ENCODE results near the gene MAPK8IP3. TPM values are rescaled to one million over a fixed set of nuclear protein-coding genes. Genes with fewer than 3 reads are reported as not detected.

The MAPK8IP3 gene
- total RNA-seq, 1 donor from 2014 or later: 201 TPM

DNA sequence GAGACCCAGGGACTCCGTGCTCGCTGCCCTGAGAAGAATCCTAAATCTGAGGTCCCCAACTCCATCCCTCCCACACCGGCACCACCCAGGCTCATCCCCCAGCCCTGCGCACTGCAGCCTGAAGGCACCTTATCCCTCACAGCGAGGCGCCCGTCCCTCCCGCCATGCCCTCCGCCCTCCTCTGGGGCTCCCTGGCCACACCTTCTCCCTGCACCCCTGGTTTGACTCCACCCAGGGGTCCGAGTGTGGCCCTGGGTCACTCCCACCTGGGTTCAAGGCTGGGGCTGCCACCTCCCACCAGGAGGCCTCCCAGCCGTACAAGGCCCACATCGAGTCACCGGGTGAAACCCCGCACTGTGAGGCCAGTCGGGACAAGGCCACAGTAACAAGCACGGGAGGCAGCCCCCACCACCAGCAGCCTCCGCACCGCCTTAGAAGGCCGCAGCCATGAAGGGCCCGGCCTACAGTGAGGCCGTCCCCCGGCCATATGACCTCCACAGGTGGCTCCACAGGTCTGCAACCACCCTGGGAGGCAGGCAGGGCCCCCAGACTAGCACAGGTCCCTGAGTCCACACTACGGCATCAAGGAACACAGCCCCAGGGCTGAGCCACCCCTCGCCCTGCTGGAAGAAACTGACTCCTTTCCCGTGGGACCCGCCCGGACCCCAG is 112.3 kb downstream of the MAPK8IP3 start:
- Mint-ChIP-seq H3K4me1 (no peaks in the 10 kb centered on the region), H3K36me3 (ENCODE audit: low read depth) (peaks cover 43% of the 10 kb centered on the region), H3K27ac (no peak overlapping the region), H3K27me3 (no peaks in the 10 kb centered on the region), H3K9me3 (no peaks in the 10 kb centered on the region), H3K4me3 (no peak overlapping the region)
- ATAC-seq (ENCODE audit: low read depth) (no peak), DNase-seq (no peak)
- TF ChIP-seq, protein P1, sequence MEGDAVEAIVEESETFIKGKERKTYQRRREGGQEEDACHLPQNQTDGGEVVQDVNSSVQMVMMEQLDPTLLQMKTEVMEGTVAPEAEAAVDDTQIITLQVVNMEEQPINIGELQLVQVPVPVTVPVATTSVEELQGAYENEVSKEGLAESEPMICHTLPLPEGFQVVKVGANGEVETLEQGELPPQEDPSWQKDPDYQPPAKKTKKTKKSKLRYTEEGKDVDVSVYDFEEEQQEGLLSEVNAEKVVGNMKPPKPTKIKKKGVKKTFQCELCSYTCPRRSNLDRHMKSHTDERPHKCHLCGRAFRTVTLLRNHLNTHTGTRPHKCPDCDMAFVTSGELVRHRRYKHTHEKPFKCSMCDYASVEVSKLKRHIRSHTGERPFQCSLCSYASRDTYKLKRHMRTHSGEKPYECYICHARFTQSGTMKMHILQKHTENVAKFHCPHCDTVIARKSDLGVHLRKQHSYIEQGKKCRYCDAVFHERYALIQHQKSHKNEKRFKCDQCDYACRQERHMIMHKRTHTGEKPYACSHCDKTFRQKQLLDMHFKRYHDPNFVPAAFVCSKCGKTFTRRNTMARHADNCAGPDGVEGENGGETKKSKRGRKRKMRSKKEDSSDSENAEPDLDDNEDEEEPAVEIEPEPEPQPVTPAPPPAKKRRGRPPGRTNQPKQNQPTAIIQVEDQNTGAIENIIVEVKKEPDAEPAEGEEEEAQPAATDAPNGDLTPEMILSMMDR (IDR thresholded peaks at IDR 0.05): no peak
- POLR2A ChIA-PET: no interaction called here
- intact Hi-C loops (cut with micrococcal nuclease): no loop called here
- CTCF ChIA-PET: no interaction called here

DNA sequence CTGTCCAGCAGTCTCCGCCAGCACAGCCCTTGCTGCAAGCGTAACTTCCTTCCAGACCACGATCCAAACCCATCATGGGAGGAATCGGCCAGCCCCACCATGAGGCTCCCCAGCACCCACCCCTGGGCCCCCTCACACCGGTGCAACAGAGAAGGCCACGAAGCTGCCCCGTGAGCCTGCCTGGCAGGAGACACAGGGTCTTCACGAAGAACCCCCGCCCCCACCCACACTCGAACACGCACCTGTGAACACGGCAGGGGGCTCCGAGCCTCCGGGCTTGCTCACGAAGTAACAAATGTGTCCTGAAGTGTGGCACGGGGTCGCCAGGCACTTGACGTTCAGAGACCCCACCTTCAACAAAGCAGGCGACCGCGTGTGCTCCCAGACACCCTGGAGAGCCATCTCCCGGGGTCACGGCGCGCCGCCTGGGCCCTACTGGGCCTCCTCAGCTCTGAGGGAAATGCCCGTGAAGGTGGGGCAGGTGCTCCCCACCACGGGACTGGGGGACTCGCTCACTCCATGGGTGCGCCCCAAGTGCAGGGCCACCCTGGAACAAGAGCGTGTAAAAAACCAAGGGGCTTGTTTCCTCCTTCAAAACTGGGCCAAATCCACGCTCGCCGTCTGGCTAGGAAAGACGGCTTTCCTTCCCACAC is 113.0 kb downstream of the MAPK8IP3 start:
- intact Hi-C loops (cut with micrococcal nuclease): no loop called here
- no peaks in the 10 kb centered on the region for H3K27me3 Mint-ChIP-seq
- POLR2A ChIA-PET: no interaction called here
- H3K4me3 Mint-ChIP-seq: no peak overlapping the region
- peaks cover 3% of the 10 kb centered on the region for H3K4me1 Mint-ChIP-seq
- peaks cover 37% of the 10 kb centered on the region for H3K36me3 Mint-ChIP-seq (ENCODE audit: low read depth)
- CTCF ChIA-PET: no interaction called here
- ATAC-seq (ENCODE audit: low read depth): no peak
- TF ChIP-seq, protein P1 (IDR thresholded peaks at IDR 0.05): no peak
- peak overlapping the region; percentile 7 for H3K27ac Mint-ChIP-seq
- DNase-seq: no peak
- H3K9me3 Mint-ChIP-seq: no peaks in the 10 kb centered on the region

DNA sequence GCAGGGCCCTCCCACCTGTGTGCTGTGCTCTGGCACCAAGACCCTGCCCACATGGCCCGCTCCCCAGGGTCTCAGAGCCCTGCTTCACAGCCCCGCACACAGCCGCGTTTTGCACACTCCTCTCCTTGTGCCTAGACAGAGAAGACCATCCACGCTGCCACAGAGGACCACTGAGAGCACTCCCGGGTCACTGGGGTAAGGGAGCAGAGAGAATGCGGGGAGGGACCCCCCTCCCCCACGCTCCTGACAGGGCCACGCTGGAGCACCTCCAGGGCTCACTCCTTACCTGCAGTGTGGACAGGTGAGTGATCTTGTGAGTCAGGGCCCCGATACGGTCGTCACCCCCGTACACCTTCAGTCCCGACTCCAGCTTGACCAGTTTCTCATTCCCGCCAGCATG is 113.6 kb downstream of the MAPK8IP3 start:
- H3K4me3 Mint-ChIP-seq: no peak overlapping the region
- ATAC-seq (ENCODE audit: low read depth) (no peak), DNase-seq (no peak)
- intact Hi-C loops (cut with micrococcal nuclease): no loop called here
- CTCF ChIA-PET: no interaction called here
- TF ChIP-seq, protein P1 (IDR thresholded peaks at IDR 0.05): no peak
- H3K9me3 Mint-ChIP-seq: no peaks in the 10 kb centered on the region
- POLR2A ChIA-PET: no interaction called here
- peak overlapping the region; percentile 7 for H3K27ac Mint-ChIP-seq
- H3K4me1 Mint-ChIP-seq: peaks cover 7% of the 10 kb centered on the region
- H3K36me3 Mint-ChIP-seq (ENCODE audit: low read depth): peaks cover 36% of the 10 kb centered on the region
- no peaks in the 10 kb centered on the region for H3K27me3 Mint-ChIP-seq

Other genes with a start within 250 kb of the MAPK8IP3 start
- 127 and 144 TPM in 2 replicates for gene CLCN7, start 231.2 kb upstream of the MAPK8IP3 start, total RNA-seq
- not detected in 2 replicates for gene PTX4, start 217.3 kb upstream of the MAPK8IP3 start, total RNA-seq
- gene TELO2, start 212.8 kb upstream of the MAPK8IP3 start, total RNA-seq: 72.9 and 78.8 TPM in 2 replicates
- gene TMEM204, start 172.5 kb upstream of the MAPK8IP3 start, total RNA-seq: 0.18 TPM in 1 of 2 replicates, not detected in the other
- 9.8 and 11.1 TPM in 2 replicates for gene IFT140, start 94.1 kb upstream of the MAPK8IP3 start, total RNA-seq
- 16.9 and 22.4 TPM in 2 replicates for gene CRAMP1, start 93.8 kb upstream of the MAPK8IP3 start, total RNA-seq
- gene JPT2, start 27.9 kb upstream of the MAPK8IP3 start, total RNA-seq: 43.4 and 48.7 TPM in 2 replicates
- 54.1 and 57.8 TPM in 2 replicates for gene NME3, start 65.3 kb downstream of the MAPK8IP3 start, total RNA-seq
- gene EME2, start 66.6 kb downstream of the MAPK8IP3 start, total RNA-seq: 37.1 and 49.9 TPM in 2 replicates
- 60.9 and 65.1 TPM in 2 replicates for gene MRPS34, start 66.9 kb downstream of the MAPK8IP3 start, total RNA-seq
- 36.4 and 40.3 TPM in 2 replicates for gene SPSB3, start 76.4 kb downstream of the MAPK8IP3 start, total RNA-seq
- 53.7 and 54.2 TPM in 2 replicates for gene NUBP2, start 76.8 kb downstream of the MAPK8IP3 start, total RNA-seq
- not detected in 2 replicates for gene IGFALS, start 87.5 kb downstream of the MAPK8IP3 start, total RNA-seq
- gene HAGH, start 120.6 kb downstream of the MAPK8IP3 start, total RNA-seq: 19.0 and 19.5 TPM in 2 replicates
- 10.2 and 10.4 TPM in 2 replicates for gene FAHD1, start 121.0 kb downstream of the MAPK8IP3 start, total RNA-seq
- gene MEIOB, start 166.0 kb downstream of the MAPK8IP3 start, total RNA-seq: not detected in 2 replicates
- not detected in 2 replicates for gene HS3ST6, start 212.2 kb downstream of the MAPK8IP3 start, total RNA-seq
- gene MSRB1, start 237.0 kb downstream of the MAPK8IP3 start, total RNA-seq: 14.7 and 16.6 TPM in 2 replicates
- gene RPL3L, start 248.5 kb downstream of the MAPK8IP3 start, total RNA-seq: not detected in 2 replicates

Data from activated B cell treated with CpG ODN at 0.5 μM for 24 hours (primary cell).